DMS 273 (cell line): Measurements from ENCODE around the gene PRG3.
A peak's percentile ranks its signal among the peaks of the same experiment; 100 is the strongest.

Experiments
- DNase-seq: peaks from one replicate; lab custom pipeline; 2025; ENCODE audit not compliant: unreplicated experiment; lab: John Stamatoyannopoulos, UW

PRG3 gene

DNA sequence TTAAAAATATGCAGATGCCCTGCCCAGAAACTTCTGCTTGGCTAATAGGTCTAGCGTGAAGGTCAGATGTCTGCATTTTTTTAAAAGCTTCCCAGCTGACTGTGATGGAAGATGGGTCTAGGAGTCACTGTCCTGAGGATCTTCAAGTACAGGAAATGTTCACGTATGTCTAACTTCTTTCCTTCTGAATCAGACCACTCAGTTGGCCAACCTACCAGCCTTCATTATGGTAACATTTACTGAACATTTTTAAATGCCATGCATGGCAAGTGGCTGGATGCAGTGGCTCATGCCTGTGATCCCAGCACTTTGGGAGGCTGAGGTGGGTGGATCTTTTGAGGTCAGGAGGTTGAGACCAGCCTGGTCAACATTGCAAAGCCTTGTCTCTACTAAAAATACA lies 10.6 kb upstream of the PRG3 start:
- no peak for DNase-seq

DNA sequence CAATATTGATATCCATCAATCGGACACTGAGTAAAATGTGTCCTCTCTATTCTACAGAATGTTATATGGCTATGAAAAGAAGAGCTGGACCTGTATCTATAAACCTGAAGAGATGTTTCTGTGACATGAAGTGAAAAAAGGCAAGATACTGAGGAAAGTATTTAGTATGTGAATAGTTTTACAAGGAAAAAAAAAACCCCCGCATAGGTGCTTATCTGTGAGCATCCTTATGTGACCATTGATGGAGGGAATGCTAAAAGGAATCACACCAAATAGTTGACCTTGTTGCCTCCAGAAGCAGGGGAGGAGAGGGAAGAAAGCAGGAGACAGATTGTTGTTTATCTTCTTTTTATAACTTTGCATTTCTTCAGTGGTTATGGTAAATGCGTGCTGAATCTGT lies 10.2 kb upstream of the PRG3 start:
- no peak for DNase-seq

DNA sequence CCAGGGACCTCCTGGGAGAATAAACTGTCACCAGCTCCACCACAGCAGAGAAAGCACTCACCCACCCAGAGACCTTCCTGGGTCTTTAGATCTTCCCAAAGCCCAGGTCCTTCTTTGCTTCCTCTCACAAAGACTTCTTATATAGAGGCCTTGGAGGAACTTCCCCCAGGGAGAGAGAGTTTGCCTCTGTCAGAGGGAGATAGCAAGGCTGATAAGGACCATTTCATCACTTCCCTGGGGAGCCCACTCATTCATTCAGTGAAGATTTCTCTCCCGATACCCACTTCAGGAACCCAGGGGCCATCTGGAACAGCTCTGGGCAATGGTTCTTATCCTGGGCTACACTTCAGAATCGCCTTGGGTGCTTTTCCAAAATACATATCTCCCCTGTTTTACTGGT lies 9.6 kb upstream of the PRG3 start, which contains the start of gene PRG2:
Gene PRG2, minus strand, starts transcription at position 116 of the 400 bp plus-strand sequence. CDS start 706 bp downstream, outside the sequence.
- no peak for DNase-seq

DNA sequence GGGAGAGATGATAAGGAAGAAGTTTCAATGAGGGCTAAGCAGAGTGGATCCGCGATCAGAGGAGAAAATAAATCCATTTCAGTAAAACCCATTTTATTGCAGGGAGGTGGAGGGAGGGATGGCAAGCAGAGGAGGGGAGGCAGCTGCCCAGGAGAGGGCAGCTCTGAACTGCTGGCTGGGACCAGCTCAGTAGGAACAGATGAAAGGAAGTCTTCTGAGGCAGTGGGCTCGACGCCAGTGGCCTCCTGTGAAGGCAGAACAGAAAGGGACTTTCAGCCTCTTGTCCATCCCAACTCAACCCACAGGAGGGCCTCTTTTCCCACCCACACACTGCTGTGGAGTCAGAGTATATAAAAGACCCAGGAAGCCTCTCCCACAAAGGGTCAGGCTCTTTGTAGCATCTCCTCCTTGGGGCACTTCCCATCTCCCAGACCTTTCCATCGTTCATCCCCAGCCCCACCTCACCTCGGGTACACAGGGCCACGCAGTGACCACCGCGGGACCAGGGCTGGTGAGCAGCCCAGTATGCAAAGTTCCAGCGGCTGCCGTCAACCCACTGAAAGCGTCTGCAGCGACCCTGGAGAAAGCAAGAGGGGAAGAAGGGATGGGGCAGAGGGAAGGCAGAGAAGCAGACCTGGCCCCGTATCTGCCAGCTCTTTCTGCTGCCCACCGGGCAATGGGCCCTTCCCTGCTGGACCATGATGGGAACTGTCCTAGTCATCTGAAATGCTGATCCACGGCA lies 6.5 kb upstream of the PRG3 start:
- DNase-seq, result peak; percentile 20

DNA sequence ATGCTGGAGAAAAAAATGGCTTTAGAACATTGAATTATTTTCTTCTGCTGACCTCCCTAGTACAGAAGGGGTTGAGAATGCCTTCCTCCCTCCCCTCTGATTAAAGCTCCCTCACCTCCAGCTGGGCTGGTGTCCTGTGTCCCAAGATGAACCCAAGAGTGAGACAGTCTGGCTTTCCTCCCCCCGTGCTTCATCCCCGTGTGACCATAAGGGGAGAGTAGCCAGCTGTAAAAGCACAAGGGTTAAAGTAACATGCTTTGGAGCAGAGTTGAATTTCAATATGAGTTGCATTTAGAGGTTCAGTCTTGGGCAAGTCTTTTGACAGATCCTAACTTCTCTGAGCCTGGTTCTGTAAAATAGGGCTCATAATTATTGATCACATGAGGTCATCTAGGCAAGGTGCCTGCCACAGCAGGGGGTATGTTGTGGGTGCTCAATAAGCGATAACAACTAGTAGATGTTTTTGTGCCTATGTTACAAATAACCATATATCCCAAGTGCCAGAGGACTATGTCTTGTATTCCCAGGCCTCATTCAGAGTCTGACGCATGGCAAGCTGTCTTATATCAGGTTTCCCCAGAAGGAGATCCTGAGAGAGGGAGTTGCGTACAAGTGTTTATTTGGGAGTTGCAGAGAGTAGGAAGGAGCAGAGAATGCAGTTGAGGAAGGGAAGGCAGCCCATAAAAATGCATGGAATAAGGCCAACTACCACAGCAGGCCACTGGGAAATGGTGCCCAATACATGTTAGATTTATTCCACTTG lies 5.4 kb upstream of the PRG3 start:
- peak; percentile 43 for DNase-seq

DNA sequence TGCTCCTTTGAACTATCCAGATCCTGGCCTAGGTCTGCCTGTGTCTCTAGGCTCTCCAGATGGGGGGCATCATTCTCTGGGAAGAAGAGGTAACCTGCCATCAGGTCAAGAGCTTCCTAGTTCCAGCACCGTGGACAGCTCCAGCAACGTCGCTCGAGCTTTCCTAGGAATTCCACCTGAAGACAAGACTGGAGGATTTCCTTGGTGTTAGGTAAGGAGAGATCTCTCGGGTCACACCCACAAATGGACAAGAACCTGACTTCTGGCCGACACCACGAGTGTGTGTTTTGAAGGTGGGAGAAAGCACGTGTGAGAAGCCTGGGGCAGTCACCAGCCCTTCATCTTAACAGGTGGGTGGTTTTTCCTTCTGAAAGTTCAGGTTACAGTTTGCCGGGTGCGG lies 1.2 kb downstream of the PRG3 start:
- DNase-seq, result peak; percentile 13

DNA sequence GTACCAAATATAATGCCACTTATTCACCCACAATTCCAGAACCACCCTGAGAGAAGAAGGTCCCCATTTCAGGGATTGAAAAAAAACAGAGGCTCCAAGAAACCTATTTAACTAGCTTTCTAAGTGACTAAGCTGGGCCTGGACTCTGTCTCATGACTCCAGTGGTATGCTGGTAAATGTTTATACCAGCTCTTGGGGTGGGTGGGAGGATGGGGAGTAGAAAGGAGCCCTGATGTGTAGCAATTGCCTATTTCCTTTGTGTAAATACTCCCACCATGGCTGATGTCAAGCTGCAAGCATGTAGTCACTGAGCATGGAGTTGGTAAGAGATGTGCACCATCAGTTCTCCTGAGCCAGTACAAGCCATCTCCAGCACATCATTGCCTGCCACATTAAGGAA lies 2.8 kb downstream of the PRG3 start:
- no peak for DNase-seq

DNA sequence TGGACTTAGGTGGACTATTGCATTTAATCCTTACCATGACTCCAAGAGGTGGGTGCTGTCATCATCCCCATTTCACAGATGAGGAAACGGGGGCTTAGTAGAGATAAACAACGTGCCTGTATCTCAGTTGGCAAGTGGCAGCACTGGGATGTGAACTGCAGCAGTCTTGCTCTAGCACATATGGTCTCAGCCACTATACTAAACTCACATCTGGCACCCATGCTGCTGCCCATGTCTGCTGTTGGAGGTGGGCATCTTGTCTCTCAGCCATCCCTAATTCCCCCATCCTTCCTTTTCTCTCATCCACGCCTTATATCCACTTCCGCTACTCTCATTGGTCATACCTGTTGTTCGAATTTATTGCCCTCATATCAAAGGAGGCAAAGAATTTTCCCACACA lies 3.8 kb downstream of the PRG3 start:
- DNase-seq, result peak; percentile 69

DNA sequence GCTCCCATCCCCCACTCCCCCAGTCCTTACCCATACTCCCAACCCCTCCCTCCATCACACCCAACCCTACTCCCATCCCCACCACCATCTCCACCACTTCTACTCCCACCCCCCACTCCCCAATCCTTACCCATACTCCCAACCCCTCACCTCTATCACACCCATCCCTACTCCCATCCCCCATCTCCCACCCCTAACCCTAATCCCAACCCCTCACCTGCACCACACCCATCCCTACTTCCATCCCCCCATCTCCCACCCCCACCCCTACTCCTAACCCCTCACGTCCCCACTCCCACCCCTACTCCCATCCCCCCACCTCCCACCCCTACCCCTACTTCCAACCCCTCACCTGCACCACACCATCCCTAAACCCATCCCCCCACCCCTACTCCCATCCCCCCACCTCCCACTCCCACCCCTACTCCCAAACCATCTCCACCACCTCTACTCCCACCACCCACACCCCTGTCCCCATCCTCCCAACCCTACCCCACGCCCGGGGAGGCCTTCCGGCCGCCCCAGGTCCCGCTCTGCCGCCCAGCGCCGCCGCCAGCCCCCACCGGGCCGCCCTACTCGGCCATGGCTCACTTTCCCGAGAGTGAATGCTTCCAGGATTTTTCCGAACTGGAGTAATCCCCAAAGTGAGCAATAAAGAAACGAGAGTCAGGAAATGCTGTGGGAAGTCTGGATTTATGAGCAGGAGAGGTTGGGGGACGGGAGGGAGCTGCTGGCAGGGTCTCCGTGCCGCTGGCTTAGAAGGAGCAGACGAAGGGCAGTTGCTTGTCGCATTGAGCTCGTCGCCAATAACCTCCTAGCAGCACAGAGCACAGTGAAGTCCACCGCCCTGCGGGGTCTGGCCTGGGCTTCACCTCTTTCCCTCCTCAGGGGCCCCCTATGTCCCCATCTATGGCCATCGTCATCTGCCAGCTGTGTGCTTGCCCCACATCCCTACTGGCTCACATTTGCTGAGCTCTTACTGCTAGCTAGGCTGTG lies 4.6 kb downstream of the PRG3 start:
- DNase-seq, result no peak

DNA sequence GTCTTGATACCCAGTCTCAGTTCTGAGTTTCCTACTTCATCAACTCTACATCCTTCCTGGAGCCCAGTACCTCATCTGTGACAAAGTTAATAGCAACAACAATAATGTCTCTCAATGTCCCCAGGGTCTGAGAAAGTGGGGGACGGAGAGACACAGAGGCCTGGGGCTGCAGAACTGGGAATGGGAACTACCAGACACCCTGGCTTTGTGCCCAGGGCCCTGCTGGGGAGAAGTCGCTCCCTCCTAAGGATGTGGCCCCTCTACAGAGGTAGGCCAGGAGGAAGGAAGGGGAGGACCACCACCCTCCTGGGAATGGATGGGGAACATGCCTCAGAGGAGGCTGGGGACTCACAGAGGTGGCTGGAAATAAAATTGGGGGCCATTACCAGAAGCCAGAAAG lies 5.5 kb downstream of the PRG3 start:
- DNase-seq, result no peak

DNA sequence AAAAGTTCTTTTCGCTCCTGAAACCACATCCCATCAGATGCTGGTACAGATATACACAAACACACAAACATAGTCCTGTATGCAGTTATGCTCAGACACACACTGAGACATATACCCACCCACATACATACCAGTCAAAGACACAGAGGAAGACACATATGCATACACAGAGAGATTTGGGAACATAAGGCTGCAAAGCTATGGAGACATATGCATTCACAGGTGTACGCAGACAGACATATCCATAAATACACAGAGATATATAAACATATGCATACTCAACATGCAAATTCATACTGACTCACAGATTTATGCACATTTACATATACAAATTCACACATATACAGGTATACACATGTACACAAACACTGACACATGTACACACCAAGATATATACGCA lies 6.0 kb downstream of the PRG3 start:
- DNase-seq, result no peak

DNA sequence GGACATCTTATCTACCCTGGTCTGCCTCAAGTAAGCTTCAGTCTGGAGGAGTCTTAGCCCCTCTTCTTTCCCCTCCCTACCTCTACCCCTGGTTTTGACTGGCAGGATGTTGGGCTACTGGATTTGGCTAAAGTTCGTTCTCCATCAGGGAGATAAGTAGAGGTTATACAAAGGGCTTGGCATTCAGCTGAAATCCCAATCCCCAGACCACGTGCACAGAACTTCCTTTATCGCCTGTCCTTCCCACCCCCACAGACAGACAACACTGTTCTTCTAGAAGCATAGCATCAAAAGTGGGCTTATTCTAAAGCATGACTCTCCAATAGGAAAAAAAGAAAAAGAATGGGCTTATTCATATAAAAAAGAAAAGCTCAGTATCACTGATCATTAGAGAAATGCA lies 7.8 kb downstream of the PRG3 start:
- DNase-seq, result no peak

DNA sequence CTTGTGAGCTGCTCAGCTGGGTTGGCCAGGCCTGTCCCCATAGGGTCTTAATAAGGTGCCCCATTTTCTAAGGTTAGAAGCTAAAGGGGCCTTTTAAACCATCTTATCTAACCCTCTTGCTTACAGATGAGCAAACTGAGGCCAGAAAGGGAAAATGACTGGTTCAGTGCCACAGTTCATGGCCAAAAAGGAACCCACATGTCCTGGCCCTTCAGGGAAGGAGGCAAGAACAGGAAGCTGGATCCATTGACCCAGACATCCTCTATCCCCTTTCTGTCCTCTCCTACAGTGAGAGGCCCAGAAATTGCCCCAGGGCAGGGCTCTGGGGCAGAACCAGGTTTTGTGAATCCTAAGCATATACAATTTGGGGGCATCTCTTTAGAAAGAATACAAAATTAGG lies 10.0 kb downstream of the PRG3 start:
- no peak for DNase-seq

DNA sequence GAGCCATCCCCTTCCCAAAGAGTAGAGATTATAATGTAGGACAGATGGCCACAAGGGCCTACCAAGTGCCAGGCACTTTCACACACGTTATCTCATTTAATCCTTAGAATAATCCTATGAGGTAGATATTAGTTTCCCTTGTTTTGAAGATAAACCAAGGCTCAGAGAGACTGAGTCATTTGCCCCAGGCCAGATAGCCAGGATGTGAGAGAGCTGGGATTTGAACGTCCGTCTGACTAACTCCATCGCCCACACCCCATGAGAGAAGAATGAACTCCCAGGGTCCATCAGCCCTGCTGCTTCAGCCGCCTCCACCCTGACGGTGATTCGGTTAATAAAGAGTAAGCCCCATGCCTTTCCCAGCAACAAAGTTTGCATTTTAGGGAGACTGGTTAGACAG lies 10.7 kb downstream of the PRG3 start:
- DNase-seq, result no peak

DNA sequence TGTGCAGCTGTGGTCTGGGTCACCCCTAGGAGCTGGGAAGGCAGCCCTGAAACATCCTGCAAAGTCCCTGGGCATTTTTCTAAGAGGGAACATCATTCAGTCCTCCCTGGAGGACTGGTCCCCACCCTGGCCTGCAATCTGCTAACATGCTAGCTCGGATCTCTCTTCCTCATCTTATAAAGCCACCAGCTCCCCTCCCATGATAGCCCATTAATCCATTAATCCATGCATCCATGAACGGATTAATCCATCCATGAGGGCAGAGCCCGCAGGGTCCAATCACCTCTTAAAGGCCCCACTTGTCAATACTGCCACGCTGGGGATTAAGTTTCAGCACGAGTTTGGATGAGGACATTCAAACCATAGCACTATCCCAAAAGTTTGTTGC lies 12.1 kb downstream of the PRG3 start:
- no peak for DNase-seq

DNA sequence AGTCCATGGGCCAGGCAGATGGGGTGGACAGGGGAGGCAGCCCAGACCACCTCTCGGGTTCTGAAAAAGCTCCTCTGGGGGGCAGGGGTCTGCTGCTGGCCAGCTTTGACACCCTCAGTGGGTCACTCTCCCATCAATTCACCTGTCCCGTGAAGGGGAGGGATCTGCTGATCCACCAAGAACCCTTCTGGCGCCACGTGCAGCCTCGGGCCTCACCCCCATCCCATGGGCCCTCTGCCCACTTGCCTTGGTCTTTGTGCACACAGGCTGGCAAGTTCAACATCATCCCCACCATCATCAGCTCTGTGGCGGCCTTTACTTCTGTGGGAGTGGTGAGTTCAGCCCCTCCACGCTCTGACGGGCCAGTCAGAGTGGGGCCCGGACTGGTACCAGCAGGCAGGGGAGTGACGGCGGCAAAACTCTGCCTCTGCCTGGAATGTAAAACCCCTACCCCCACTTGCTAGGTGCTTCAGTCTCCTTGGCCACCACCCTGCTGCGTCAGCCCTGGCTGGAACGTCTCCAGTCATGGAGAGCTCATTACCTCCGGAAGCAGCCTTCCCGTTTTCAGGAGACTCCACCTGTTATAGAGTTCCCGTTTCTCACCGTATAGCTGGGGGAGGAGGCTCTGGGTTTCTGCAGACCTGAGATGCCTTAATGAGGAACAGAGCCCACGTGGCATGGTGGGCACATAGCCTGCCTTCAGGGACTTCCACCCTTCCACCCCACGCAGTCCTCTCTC lies 12.7 kb downstream of the PRG3 start:
- DNase-seq, result no peak

DNA sequence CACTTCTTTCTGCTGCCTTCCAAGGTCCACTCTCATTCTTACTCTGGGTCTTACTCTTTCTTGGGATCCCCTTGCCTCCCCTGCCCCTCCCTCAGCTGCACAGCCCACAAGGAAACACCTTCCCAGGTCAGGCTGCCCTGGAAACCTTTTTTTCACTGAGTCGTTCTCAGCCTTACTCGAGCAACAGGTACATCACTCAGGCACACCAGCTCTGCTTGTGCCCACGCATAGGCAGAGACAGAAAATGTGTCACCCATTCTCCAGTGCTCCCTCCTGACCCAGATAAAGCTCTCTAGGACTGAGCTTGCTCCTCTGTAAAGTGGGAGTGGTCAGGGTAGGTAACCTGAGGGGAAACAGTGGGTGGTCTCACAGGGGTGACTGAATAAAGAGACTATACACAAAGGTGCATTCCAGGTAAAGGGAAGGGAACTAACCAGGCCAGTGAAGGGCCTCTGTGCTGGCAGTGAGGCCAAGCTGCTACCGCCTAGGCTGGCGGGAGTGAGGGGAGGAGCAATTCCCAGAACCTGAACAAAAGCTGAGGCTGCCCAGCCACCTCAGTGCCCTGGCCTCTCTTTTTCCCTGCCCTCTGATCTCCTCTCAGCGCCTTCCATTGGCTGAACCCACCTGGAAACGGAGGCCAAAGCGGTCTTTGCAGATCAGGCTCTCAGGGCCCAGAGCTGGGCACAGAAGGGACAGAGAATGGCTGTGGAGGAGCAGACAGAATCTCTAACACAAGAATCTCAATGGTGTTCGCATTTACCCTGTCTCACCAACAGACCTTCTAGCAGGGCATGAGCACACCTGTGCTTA lies 15.9 kb downstream of the PRG3 start:
- DNase-seq, result no peak

DNA sequence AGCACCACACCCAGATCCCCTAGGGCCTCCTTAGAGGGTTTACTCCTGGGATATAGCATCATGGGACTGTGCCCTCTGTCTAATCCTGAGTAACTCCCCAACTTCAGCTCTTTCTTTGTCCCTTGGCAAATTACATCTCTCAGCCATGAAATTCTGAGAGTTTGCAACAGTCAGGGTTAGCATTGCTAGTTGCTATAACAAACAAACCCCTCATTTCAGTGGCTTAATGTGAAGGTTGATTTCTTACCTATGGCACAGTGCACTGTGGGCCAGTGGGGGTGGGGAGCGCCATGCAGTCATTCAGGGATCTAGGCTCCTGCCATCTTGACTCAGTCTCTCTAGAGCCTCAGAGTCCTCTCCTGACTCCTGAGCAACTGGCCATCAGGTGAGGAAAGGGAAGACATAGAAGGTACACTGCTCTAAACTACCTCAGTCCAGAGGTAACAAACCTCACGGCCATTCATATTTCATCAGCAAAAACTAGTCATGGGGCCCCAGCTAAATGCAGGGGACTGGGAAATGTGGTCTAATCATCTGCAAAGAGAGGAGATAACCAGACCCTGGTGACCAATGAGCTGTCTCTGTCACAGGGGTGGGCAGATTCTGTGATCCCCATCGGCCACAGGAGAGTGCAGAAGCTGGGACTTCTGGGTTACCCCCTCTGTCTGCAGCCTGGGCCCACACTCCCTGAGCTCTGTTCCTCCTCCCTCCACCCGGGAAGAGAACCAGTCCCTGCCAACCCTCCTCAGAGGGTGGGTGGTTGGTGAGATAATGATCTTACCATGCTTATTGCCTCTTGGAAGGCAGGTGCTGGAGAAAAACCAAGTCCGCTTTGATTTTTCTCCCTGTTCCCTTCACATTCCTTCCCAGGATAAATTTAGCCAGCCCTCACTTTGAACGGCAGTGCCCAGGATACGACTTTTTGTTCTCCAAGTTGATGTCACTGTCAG lies 17.5 kb downstream of the PRG3 start:
- DNase-seq, result no peak

DNA sequence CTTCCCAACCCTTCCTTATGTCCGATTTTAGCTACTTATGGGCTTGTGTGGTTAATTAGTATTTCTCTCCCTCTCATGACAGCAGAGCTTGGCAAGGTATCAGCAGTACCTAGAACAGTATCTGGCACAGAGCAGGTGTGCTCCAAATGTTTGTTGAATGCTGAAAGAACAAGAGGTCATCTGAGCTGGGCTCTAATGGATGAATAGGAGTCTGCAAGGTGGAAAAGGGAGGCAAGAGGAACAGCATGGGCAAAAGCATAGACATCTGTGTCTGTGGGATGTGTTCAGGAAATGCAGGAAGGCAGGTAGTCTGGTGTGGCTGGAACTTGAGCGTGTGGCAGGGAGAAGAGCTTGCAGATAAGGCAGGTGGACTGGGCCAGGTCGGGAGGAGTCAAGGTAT lies 19.0 kb downstream of the PRG3 start:
- no peak for DNase-seq
